ENCODE measurements around the gene IRF2. TPM values are rescaled to one million over a fixed set of nuclear protein-coding genes. Genes with fewer than 3 reads are reported as not detected.
A peak's percentile ranks its signal among the peaks of the same experiment; 100 is the strongest.

The IRF2 gene
- total RNA-seq, 1 donor from 2014 or later = 27.6 TPM

- Mint-ChIP-seq H3K27ac (ENCODE audit: unreplicated experiment) (no peak overlapping the region), H3K4me1 (ENCODE audit: unreplicated experiment) (no peaks in the 10 kb centered on the region), H3K27me3 (ENCODE audit: unreplicated experiment) (peaks cover 2% of the 10 kb centered on the region), H3K36me3 (ENCODE audit: low read depth, unreplicated experiment) (peaks cover 57% of the 10 kb centered on the region), H3K9me3 (ENCODE audit: unreplicated experiment) (no peaks in the 10 kb centered on the region), H3K4me3 (ENCODE audit: unreplicated experiment) (peak overlapping the region; percentile 35)
- TF ChIP-seq CTCF (IDR thresholded peaks at IDR 0.05; ENCODE audit: unreplicated experiment) = no peak
- no peak for DNase-seq (ENCODE audit: low spot score)
These were observed 52.7 kb downstream of the IRF2 start for GRCh38 chr4:184421533-184422155.

GRCh38 chr4:184420881-184421416 lies 53.4 kb downstream of the IRF2 start:
- Mint-ChIP-seq H3K4me1 (ENCODE audit: unreplicated experiment) (no peaks in the 10 kb centered on the region), H3K36me3 (ENCODE audit: low read depth, unreplicated experiment) (peaks cover 52% of the 10 kb centered on the region), H3K4me3 (ENCODE audit: unreplicated experiment) (peak overlapping the region; percentile 24), H3K27me3 (ENCODE audit: unreplicated experiment) (no peaks in the 10 kb centered on the region), H3K27ac (ENCODE audit: unreplicated experiment) (no peak overlapping the region), H3K9me3 (ENCODE audit: unreplicated experiment) (no peaks in the 10 kb centered on the region)
- DNase-seq (ENCODE audit: low spot score) = no peak
- no peak for TF ChIP-seq CTCF (IDR thresholded peaks at IDR 0.05; ENCODE audit: unreplicated experiment)

GRCh38 chr4:184420402-184420801 lies 53.9 kb downstream of the IRF2 start:
- peaks cover 57% of the 10 kb centered on the region for H3K36me3 Mint-ChIP-seq (ENCODE audit: low read depth, unreplicated experiment)
- H3K27ac Mint-ChIP-seq (ENCODE audit: unreplicated experiment) = no peak overlapping the region
- H3K27me3 Mint-ChIP-seq (ENCODE audit: unreplicated experiment) = no peaks in the 10 kb centered on the region
- TF ChIP-seq CTCF (IDR thresholded peaks at IDR 0.05; ENCODE audit: unreplicated experiment) = no peak
- no peak overlapping the region for H3K4me3 Mint-ChIP-seq (ENCODE audit: unreplicated experiment)
- H3K9me3 Mint-ChIP-seq (ENCODE audit: unreplicated experiment) = no peaks in the 10 kb centered on the region
- DNase-seq (ENCODE audit: low spot score) = no peak
- peaks cover under 1% of the 10 kb centered on the region for H3K4me1 Mint-ChIP-seq (ENCODE audit: unreplicated experiment)

- Mint-ChIP-seq H3K4me3 (ENCODE audit: unreplicated experiment) (no peak overlapping the region), H3K4me1 (ENCODE audit: unreplicated experiment) (peaks cover 5% of the 10 kb centered on the region), H3K27ac (ENCODE audit: unreplicated experiment) (no peak overlapping the region), H3K27me3 (ENCODE audit: unreplicated experiment) (no peaks in the 10 kb centered on the region), H3K9me3 (ENCODE audit: unreplicated experiment) (no peaks in the 10 kb centered on the region), H3K36me3 (ENCODE audit: low read depth, unreplicated experiment) (peaks cover 59% of the 10 kb centered on the region)
- no peak for TF ChIP-seq CTCF (IDR thresholded peaks at IDR 0.05; ENCODE audit: unreplicated experiment)
- DNase-seq (ENCODE audit: low spot score) = no peak
These were observed 54.4 kb downstream of the IRF2 start for GRCh38 chr4:184419976-184420375.

GRCh38 chr4:184417802-184418511 lies 56.4 kb downstream of the IRF2 start:
- H3K4me1 Mint-ChIP-seq (ENCODE audit: unreplicated experiment) = peaks cover 21% of the 10 kb centered on the region
- no peaks in the 10 kb centered on the region for H3K9me3 Mint-ChIP-seq (ENCODE audit: unreplicated experiment)
- no peak for TF ChIP-seq CTCF (IDR thresholded peaks at IDR 0.05; ENCODE audit: unreplicated experiment)
- no peak overlapping the region for H3K4me3 Mint-ChIP-seq (ENCODE audit: unreplicated experiment)
- peaks cover 48% of the 10 kb centered on the region for H3K36me3 Mint-ChIP-seq (ENCODE audit: low read depth, unreplicated experiment)
- no peak for DNase-seq (ENCODE audit: low spot score)
- H3K27ac Mint-ChIP-seq (ENCODE audit: unreplicated experiment) = no peak overlapping the region
- no peaks in the 10 kb centered on the region for H3K27me3 Mint-ChIP-seq (ENCODE audit: unreplicated experiment)
